ENCODE results near the gene TAB2. TPM values are rescaled to one million over a fixed set of nuclear protein-coding genes. Genes with fewer than 3 reads are reported as not detected.
"Not testable (repeated sequence)": the region's sequence is repeated elsewhere in the genome, so short reads cannot be mapped to it uniquely, and the experiment has no call there.

Gene TAB2
- total RNA-seq, 2 donors from 2014 or later, result 52.3 to 73.2 TPM

GRCh38 chr6:149449831-149450678, 132.5 kb downstream of the TAB2 start:
- DNase-seq (ENCODE audit: low spot score), result peak; percentile 77
- intact Hi-C loops (cut with DNase I), result no loop called here

- intact Hi-C loops (cut with DNase I), result no loop called here
- peak; percentile 83 for DNase-seq (ENCODE audit: low spot score)
Observed at GRCh38 chr6:149450679-149451375, 133.3 kb downstream of the TAB2 start.

- DNase-seq (ENCODE audit: low spot score), result peak; percentile 86
- intact Hi-C loops (cut with DNase I), result no loop called here
Observed at GRCh38 chr6:149451376-149452036, 134.0 kb downstream of the TAB2 start.

GRCh38 chr6:149452037-149452939, 134.8 kb downstream of the TAB2 start:
- intact Hi-C loops (cut with DNase I), result no loop called here
- DNase-seq (ENCODE audit: low spot score), result peak; percentile 69

GRCh38 chr6:149453597-149454345, 136.3 kb downstream of the TAB2 start:
- DNase-seq (ENCODE audit: low spot score), result peak; percentile 62
- intact Hi-C loops (cut with DNase I), result no loop called here

GRCh38 chr6:149454346-149454848, 136.9 kb downstream of the TAB2 start:
- intact Hi-C loops (cut with DNase I), result no loop called here
- DNase-seq (ENCODE audit: low spot score), result peak; percentile 99

- intact Hi-C loops (cut with DNase I), result no loop called here
- DNase-seq (ENCODE audit: low spot score), result peak; percentile 78
Observed at GRCh38 chr6:149455031-149455732, 137.7 kb downstream of the TAB2 start.

GRCh38 chr6:149456311-149457021, 139.0 kb downstream of the TAB2 start:
- intact Hi-C loops (cut with DNase I), result no loop called here
- peak; percentile 75 for DNase-seq (ENCODE audit: low spot score)

GRCh38 chr6:149457316-149457884, 139.9 kb downstream of the TAB2 start:
- intact Hi-C loops (cut with DNase I), result no loop called here

GRCh38 chr6:149458196-149458595, 140.7 kb downstream of the TAB2 start:
- peak; percentile 6 for DNase-seq (ENCODE audit: low spot score)
- intact Hi-C loops (cut with DNase I), result loop anchor here in 1 of 2 donors (2.0 kb wide), 1 partner anchor 19 kb away; no protein-coding TSS in a partner anchor

More at GRCh38 chr6:149457316-149457884, 139.9 kb downstream of the TAB2 start:
- peak; percentile 47 for DNase-seq (ENCODE audit: low spot score)

GRCh38 chr6:149458806-149459205, 141.3 kb downstream of the TAB2 start:
- intact Hi-C loops (cut with DNase I), result loop anchor here in 1 of 2 donors (2.0 kb wide), 1 partner anchor 20 kb away; no protein-coding TSS in a partner anchor
- peak; percentile 5 for DNase-seq (ENCODE audit: low spot score)

- peak; percentile 34 for DNase-seq (ENCODE audit: low spot score)
- intact Hi-C loops (cut with DNase I), result loop anchor here in 1 of 2 donors (2.0 kb wide), 1 partner anchor 21 kb away; no protein-coding TSS in a partner anchor
Observed at GRCh38 chr6:149459761-149460160, 142.2 kb downstream of the TAB2 start.

- DNase-seq (ENCODE audit: low spot score), result peak; percentile 6
- intact Hi-C loops (cut with DNase I), result not testable (repeated sequence)
Observed at GRCh38 chr6:149460249-149460648, 142.7 kb downstream of the TAB2 start.
